ENCODE data around the gene PER1. TPM values are rescaled to one million over a fixed set of nuclear protein-coding genes. Genes with fewer than 3 reads are reported as not detected.

The PER1 gene
- total and polyA plus RNA-seq, 9 of the 15 experiments (the other 6 are each of a cell fraction or from before 2014, with no cell fraction given) = 0.13 to 26.0 (median 3.4) TPM

GRCh38 chr17:8153525-8153956, 1.3 kb upstream of the PER1 start (continued):
- no peak for TF ChIP-seq IRF1 (CRISPR knock-in tag; IDR thresholded peaks at IDR 0.05; ENCODE audit: borderline replicate concordance)
- TF ChIP-seq GMEB1 (CRISPR knock-in tag; IDR thresholded peaks at IDR 0.05) = no peak
- no peak for TF ChIP-seq POLR2G (IDR thresholded peaks at IDR 0.05; ENCODE audit: low read depth, low read length)
- no peak for TF ChIP-seq FIP1L1 (IDR thresholded peaks at IDR 0.05; ENCODE audit: low read depth, low read length, poor library complexity, severe bottlenecking)
- TF ChIP-seq SAP30 (IDR thresholded peaks at IDR 0.05; ENCODE audit: borderline replicate concordance, insufficient read depth, low read depth, low read length, poor library complexity, severe bottlenecking) = no peak
- no peak for TF ChIP-seq SMAD2 (IDR thresholded peaks at IDR 0.05; ENCODE audit: low read depth, low read length)
- TF ChIP-seq NR2C2 (CRISPR knock-in tag; IDR thresholded peaks at IDR 0.05) = no peak
- TF ChIP-seq NR2C2 (tag; IDR thresholded peaks at IDR 0.05) = no peak
- TF ChIP-seq CHD1 (IDR thresholded peaks at IDR 0.05; ENCODE audit: low read length) = no peak
- peak; percentile 53; the same call in 1 of the 2 replicates for TF ChIP-seq TFE3 (CRISPR knock-in tag; IDR thresholded peaks at IDR 0.05)
- TF ChIP-seq NCOR1 (IDR thresholded peaks at IDR 0.05) = no peak
- TF ChIP-seq ZNF766 (CRISPR knock-in tag; conservative IDR thresholded peaks at IDR 0.05) = no peak
- no peak for TF ChIP-seq ZNF717 (CRISPR knock-in tag; IDR thresholded peaks at IDR 0.05)
- no peak for TF ChIP-seq ZNF586 (CRISPR knock-in tag; conservative IDR thresholded peaks at IDR 0.05)
- 0 out of 2 replicates have a peak, but pooled peaks have one; percentile 12 for TF ChIP-seq ZBTB7A (IDR thresholded peaks at IDR 0.05; ENCODE audit: borderline replicate concordance, control insufficient read depth, low read depth, low read length)
- TF ChIP-seq EGR1 (conservative IDR thresholded peaks at IDR 0.05) = peak; percentile 32
- peak; percentile 39; the same call in 1 of the 2 replicates for TF ChIP-seq JUND (IDR thresholded peaks at IDR 0.05; ENCODE audit: borderline replicate concordance, low read depth, low read length)
- no peak; the same call in 2 of the 3 replicates for TF ChIP-seq JUND (tag; IDR thresholded peaks at IDR 0.05; ENCODE audit: borderline replicate concordance, low read depth, low read length)
- no peak for TF ChIP-seq TGIF2 (CRISPR knock-in tag; IDR thresholded peaks at IDR 0.05)
- no peak for TF ChIP-seq GTF2F1 (IDR thresholded peaks at IDR 0.05; ENCODE audit: low read depth, low read length)
- TF ChIP-seq DMBX1 (CRISPR knock-in tag; IDR thresholded peaks at IDR 0.05; ENCODE audit: borderline replicate concordance) = no peak
- no peak for TF ChIP-seq TSC22D4 (tag; IDR thresholded peaks at IDR 0.05)
- TF ChIP-seq RAD51 (IDR thresholded peaks at IDR 0.05; ENCODE audit: borderline replicate concordance, low read depth) = peak; percentile 86

All from K562 (cell line).